22Rv1 (cell line): ENCODE data around the gene DCLK1.

Experiments used
- ZFX ChIP-seq: fragments of 450-650 bp; IDR thresholded peaks from 2 replicates; pipeline ENCODE4 v1.6.1; 2017; ENCODE audit warnings: antibody characterized with exemption, borderline replicate concordance
- TF ChIP-seq, protein P1 (sequence below): fragments of 450-650 bp; IDR thresholded peaks from 2 replicates; pipeline ENCODE4 v1.5.1; 2017; ENCODE audit warnings: mild to moderate bottlenecking

DNA sequence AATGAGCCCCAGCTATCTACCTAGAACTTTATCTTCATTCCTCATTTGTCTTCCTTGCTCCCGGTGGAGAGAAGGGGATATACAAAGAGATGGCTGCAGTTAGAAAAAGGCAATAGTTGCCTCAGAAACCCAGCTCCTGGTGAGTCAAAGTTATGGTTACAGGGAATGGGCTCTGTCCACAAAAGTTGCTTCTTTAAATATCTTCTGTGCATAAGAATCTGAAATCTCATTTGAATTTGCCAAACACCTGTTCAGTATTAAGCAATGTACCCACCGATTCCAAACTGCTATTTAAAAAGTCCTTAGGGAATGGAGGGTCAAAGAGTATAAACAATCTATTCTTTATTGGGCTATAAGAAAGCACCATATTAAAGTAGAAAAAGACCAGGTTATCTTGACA, 48.4 kb downstream of the DCLK1 start:
- TF ChIP-seq, protein P1, sequence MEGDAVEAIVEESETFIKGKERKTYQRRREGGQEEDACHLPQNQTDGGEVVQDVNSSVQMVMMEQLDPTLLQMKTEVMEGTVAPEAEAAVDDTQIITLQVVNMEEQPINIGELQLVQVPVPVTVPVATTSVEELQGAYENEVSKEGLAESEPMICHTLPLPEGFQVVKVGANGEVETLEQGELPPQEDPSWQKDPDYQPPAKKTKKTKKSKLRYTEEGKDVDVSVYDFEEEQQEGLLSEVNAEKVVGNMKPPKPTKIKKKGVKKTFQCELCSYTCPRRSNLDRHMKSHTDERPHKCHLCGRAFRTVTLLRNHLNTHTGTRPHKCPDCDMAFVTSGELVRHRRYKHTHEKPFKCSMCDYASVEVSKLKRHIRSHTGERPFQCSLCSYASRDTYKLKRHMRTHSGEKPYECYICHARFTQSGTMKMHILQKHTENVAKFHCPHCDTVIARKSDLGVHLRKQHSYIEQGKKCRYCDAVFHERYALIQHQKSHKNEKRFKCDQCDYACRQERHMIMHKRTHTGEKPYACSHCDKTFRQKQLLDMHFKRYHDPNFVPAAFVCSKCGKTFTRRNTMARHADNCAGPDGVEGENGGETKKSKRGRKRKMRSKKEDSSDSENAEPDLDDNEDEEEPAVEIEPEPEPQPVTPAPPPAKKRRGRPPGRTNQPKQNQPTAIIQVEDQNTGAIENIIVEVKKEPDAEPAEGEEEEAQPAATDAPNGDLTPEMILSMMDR, result no peak
- no peak for TF ChIP-seq ZFX
